Measurements from ENCODE around the gene C1QTNF9. TPM values are rescaled to one million over a fixed set of nuclear protein-coding genes. Genes with fewer than 3 reads are reported as not detected.
"Not testable (repeated sequence)": the region's sequence is repeated elsewhere in the genome, so short reads cannot be mapped to it uniquely, and the experiment has no call there.

The C1QTNF9 gene
- total RNA-seq, 1 donor from 2014 or later = not detected

GRCh38 chr13:24323739-24324075, 14.3 kb downstream of the C1QTNF9 start:
- Histone ChIP-seq H3K36me3 (no peaks in the 10 kb centered on the region), H3K9me3 (no peaks in the 10 kb centered on the region), H3K27me3 (no peaks in the 10 kb centered on the region), H3K4me3 (no peak overlapping the region), H3K27ac (no peak overlapping the region), H3K4me1 (no peaks in the 10 kb centered on the region)
- intact Hi-C loops (cut with DNase I) = no loop called here
- TF ChIP-seq, protein P1, sequence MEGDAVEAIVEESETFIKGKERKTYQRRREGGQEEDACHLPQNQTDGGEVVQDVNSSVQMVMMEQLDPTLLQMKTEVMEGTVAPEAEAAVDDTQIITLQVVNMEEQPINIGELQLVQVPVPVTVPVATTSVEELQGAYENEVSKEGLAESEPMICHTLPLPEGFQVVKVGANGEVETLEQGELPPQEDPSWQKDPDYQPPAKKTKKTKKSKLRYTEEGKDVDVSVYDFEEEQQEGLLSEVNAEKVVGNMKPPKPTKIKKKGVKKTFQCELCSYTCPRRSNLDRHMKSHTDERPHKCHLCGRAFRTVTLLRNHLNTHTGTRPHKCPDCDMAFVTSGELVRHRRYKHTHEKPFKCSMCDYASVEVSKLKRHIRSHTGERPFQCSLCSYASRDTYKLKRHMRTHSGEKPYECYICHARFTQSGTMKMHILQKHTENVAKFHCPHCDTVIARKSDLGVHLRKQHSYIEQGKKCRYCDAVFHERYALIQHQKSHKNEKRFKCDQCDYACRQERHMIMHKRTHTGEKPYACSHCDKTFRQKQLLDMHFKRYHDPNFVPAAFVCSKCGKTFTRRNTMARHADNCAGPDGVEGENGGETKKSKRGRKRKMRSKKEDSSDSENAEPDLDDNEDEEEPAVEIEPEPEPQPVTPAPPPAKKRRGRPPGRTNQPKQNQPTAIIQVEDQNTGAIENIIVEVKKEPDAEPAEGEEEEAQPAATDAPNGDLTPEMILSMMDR (IDR thresholded peaks at IDR 0.05) = no peak
- DNase-seq (ENCODE audit: low spot score in 2 of 2) = no peak

DNA sequence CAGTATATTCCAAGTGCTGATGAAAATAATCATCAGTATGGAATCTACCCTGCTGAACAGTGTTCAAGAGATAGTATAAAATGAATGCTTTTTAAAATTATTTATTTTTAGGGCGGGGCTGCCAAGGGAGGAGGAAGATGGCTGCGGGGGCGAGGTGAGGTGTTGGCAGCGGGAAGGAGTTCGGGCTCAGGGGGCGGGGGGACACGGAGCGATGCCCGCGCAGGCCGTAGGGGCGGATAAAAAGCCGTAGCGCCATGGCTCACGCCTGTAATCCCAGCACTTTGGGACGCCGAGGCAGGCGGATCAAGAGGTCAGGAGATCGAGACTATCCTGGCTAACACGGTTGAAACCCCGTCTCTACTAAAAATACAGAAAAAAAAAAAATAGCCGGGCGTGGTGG, 18.2 kb downstream of the C1QTNF9 start:
- H3K27ac ChIP-seq; H3K4me3 ChIP-seq; H3K4me1 ChIP-seq; H3K9me3 ChIP-seq; H3K36me3 ChIP-seq; H3K27me3 ChIP-seq; intact Hi-C loops (cut with DNase I); DNase-seq (ENCODE audit: low spot score in 2 of 2): not testable (repeated sequence)

- DNase-seq (ENCODE audit: low spot score in 2 of 2) = no peak
- Histone ChIP-seq H3K27ac (no peak overlapping the region), H3K27me3 (no peaks in the 10 kb centered on the region), H3K36me3 (no peaks in the 10 kb centered on the region), H3K4me1 (no peaks in the 10 kb centered on the region), H3K9me3 (no peaks in the 10 kb centered on the region), H3K4me3 (no peak overlapping the region)
- TF ChIP-seq, protein P1 (IDR thresholded peaks at IDR 0.05) = no peak
- intact Hi-C loops (cut with DNase I) = no loop called here
These were observed 18.8 kb downstream of the C1QTNF9 start for GRCh38 chr13:24328145-24328544.

GRCh38 chr13:24338721-24339120, 29.3 kb downstream of the C1QTNF9 start:
- intact Hi-C loops (cut with DNase I) = no loop called here
- Histone ChIP-seq H3K36me3 (no peaks in the 10 kb centered on the region), H3K27me3 (no peaks in the 10 kb centered on the region), H3K4me3 (no peak overlapping the region), H3K4me1 (no peaks in the 10 kb centered on the region), H3K9me3 (no peaks in the 10 kb centered on the region), H3K27ac (no peak overlapping the region)
- TF ChIP-seq, protein P1 (IDR thresholded peaks at IDR 0.05) = no peak
- DNase-seq (ENCODE audit: low spot score in 2 of 2) = no peak

GRCh38 chr13:24339937-24340607, 30.7 kb downstream of the C1QTNF9 start:
- H3K36me3 ChIP-seq = no peaks in the 10 kb centered on the region
- intact Hi-C loops (cut with DNase I) = no loop called here
- no peak overlapping the region for H3K4me3 ChIP-seq
- no peaks in the 10 kb centered on the region for H3K27me3 ChIP-seq
- no peak for DNase-seq (ENCODE audit: low spot score in 2 of 2)
- no peaks in the 10 kb centered on the region for H3K4me1 ChIP-seq
- H3K9me3 ChIP-seq = no peaks in the 10 kb centered on the region
- no peak overlapping the region for H3K27ac ChIP-seq
- TF ChIP-seq, protein P1 (IDR thresholded peaks at IDR 0.05) = no peak

GRCh38 chr13:24340608-24340955, 31.2 kb downstream of the C1QTNF9 start:
- TF ChIP-seq, protein P1 (IDR thresholded peaks at IDR 0.05) = no peak
- H3K9me3 ChIP-seq = no peaks in the 10 kb centered on the region
- no peaks in the 10 kb centered on the region for H3K27me3 ChIP-seq
- intact Hi-C loops (cut with DNase I) = no loop called here
- H3K4me3 ChIP-seq = no peak overlapping the region
- H3K27ac ChIP-seq = no peak overlapping the region
- H3K36me3 ChIP-seq = no peaks in the 10 kb centered on the region
- DNase-seq (ENCODE audit: low spot score in 2 of 2) = no peak
- no peaks in the 10 kb centered on the region for H3K4me1 ChIP-seq

Data from ascending aorta (tissue), 2 donors.